PC-3 (cell line): ENCODE measurements around the gene MANSC4. TPM values are rescaled to one million over a fixed set of nuclear protein-coding genes. Genes with fewer than 3 reads are reported as not detected.

Experiments
- ATAC-seq: fragments of 200-7000 bp; cut with Tn5 transposase; 2 replicates; pipeline ENCODE4 v1.9.1; 2020; ENCODE audit warnings: mild to moderate bottlenecking, moderate library complexity
- BruUV-seq: library from RNA; stranded (reverse); fragments of 400-500 nt; replicated peaks from 2 replicates; lab custom pipeline; 2021; lab: Mats Ljungman, UMichigan
- CTCF ChIA-PET: fragments of 300-600 bp; sonication (Branson Sonifier 250); formaldehyde crosslinking; loops from one replicate; lab custom pipeline; 2022; ENCODE audit warnings: antibody characterized with exemption; lab: Charles Lee
- POLR2A ChIA-PET: fragments of 300-600 bp; sonication (Branson Sonifier 250); formaldehyde crosslinking; loops from one replicate; lab custom pipeline; 2022; ENCODE audit warnings: antibody characterized with exemption; ENCODE audit not compliant: unreplicated experiment; lab: Charles Lee
- DNase-seq: peaks from one replicate; pipeline ENCODE4 v3.0.0-alpha.2; 2015
- H2AFZ ChIP-seq: fragments of 300-600 bp; sonication (generic); 2 replicates; pipeline ENCODE4 v1.6.0; 2016; ENCODE audit warnings: antibody characterized with exemption, low read length
- H3F3A ChIP-seq: fragments of 300-600 bp; sonication (generic); one replicate; pipeline ENCODE4 v1.6.0; 2017; ENCODE audit warnings: antibody characterized with exemption, low read length, control low read depth, mild to moderate bottlenecking; ENCODE audit not compliant: unreplicated experiment
- H3K27ac ChIP-seq: fragments of 300-600 bp; sonication (generic); 2 replicates; pipeline ENCODE4 v1.5.1; 2016; ENCODE audit warnings: mild to moderate bottlenecking, low read length
- H3K27me3 ChIP-seq: fragments of 300-600 bp; sonication (generic); 2 replicates; pipeline ENCODE4 v1.6.1; 2016; ENCODE audit warnings: low read length, mixed read lengths
- H3K36me3 ChIP-seq: fragments of 300-600 bp; sonication (generic); 2 replicates; pipeline ENCODE4 v1.6.1; 2016; ENCODE audit warnings: low read depth, mixed run types, low read length, mixed read lengths
- H3K4me1 ChIP-seq: fragments of 300-600 bp; sonication (generic); 2 replicates; pipeline ENCODE4 v1.5.1; 2016; ENCODE audit warnings: low read length; ENCODE audit not compliant: insufficient read depth
- H3K4me2 ChIP-seq: fragments of 300-600 bp; sonication (generic); 2 replicates; pipeline ENCODE4 v1.6.0; 2016; ENCODE audit warnings: low read length
- H3K4me3 ChIP-seq: fragments of 300-600 bp; sonication (generic); 2 replicates; pipeline ENCODE4 v1.5.1; 2016; ENCODE audit warnings: mild to moderate bottlenecking, low read length, mixed read lengths
- H3K79me2 ChIP-seq: fragments of 300-600 bp; sonication (generic); 2 replicates; pipeline ENCODE4 v1.6.1; 2017; ENCODE audit warnings: low read length, mixed read lengths
- H3K9ac ChIP-seq: fragments of 300-600 bp; sonication (generic); 2 replicates; pipeline ENCODE4 v1.6.0; 2016; ENCODE audit warnings: mild to moderate bottlenecking, low read length
- H3K9me2 ChIP-seq: fragments of 300-600 bp; sonication (generic); replicated peaks from 2 replicates; pipeline ENCODE4 v1.6.1; 2016; ENCODE audit warnings: mixed run types, low read length, mixed read lengths
- H3K9me3 ChIP-seq: fragments of 300-600 bp; sonication (generic); 2 replicates; pipeline ENCODE4 v1.6.1; 2016; ENCODE audit warnings: low read length, mixed read lengths
- H4K20me1 ChIP-seq: fragments of 300-600 bp; sonication (generic); 2 replicates; pipeline ENCODE4 v1.6.1; 2016; ENCODE audit warnings: low read length, mixed read lengths
- EZH2 ChIP-seq: fragments of 300-600 bp; sonication (generic); IDR thresholded peaks from one replicate; pipeline ENCODE4 v1.6.1; 2017; ENCODE audit warnings: antibody characterized with exemption, mild to moderate bottlenecking, low read length; ENCODE audit not compliant: unreplicated experiment
- EZH2phosphoT487 ChIP-seq: fragments of 300-600 bp; sonication (generic); IDR thresholded peaks from 2 replicates; pipeline ENCODE4 v1.6.1; 2018; ENCODE audit warnings: mild to moderate bottlenecking, antibody characterized with exemption, low read length, borderline replicate concordance
- intact Hi-C: fragments of 100-400 bp; cut with micrococcal nuclease; formaldehyde crosslinking; loops from 2 replicates; pipeline ENCODE4 v1.9.0; 2023
- total RNA-seq: library from RNA; depleted of rRNA; stranded (reverse); fragments of >200 nt; gene quantifications from 2 replicates; pipeline ENCODE4 v1.2.3, GENCODE V29; 2014
- TF ChIP-seq, protein P1 (sequence below): fragments of 300-600 bp; sonication (generic); conservative IDR thresholded peaks from 2 replicates; pipeline ENCODE4 v1.5.1; 2017; ENCODE audit warnings: antibody characterized with exemption, low read depth, mild to moderate bottlenecking, low read length

Gene MANSC4
- total RNA-seq, 1 experiment from 2014 or later: 1.9 TPM

DNA sequence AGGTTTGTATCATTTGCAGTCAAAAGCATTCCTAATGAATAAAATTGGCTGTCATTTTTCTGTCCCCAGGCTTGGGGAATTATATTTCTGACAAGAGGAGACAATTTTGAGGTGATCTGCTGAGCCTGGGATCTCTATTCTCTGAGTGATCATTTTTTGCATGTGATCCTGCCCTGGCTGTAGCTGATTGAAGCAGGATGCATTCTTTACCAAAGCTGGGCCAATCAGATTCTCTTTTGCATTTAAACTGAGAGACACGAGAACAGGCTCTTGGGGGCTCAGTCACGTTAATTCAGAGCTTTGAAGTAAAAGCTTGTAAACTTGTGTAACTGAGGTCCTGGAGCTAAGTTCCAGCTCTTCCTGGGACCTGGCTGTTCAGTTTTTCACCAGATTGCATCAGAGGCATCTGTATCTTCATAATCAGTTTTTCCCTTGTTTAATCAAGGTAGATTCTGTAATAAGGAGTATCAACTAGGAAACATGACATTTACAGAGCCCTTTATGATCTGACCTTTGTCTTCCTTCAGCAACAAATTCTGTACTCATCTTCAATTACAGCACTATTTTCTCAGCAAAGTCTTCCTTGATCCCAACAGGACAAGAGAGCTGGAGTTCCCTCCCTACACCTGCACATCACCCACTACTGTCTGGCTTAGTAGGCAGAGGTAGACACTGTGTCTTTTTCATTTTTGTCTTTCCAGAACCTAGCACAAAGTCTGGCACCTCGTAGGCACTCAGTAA is 35.0 kb upstream of the MANSC4 start:
- no peak overlapping the region for H3K4me2 ChIP-seq
- TSS peak; percentile 70 for BruUV-seq
- no peaks in the 10 kb centered on the region for H3K9me3 ChIP-seq
- H3K9me2 ChIP-seq: no peaks in the 10 kb centered on the region
- POLR2A ChIA-PET: no interaction called here
- CTCF ChIA-PET: interaction anchor here (0.6 kb wide), 1 partner anchor 82 kb away, joined by 4 read pairs; no protein-coding TSS in a partner anchor
- no peak overlapping the region for H3K9ac ChIP-seq
- intact Hi-C loops: no loop called here
- no peaks in the 10 kb centered on the region for H4K20me1 ChIP-seq
- TF ChIP-seq EZH2: no peak
- TF ChIP-seq, protein P1, sequence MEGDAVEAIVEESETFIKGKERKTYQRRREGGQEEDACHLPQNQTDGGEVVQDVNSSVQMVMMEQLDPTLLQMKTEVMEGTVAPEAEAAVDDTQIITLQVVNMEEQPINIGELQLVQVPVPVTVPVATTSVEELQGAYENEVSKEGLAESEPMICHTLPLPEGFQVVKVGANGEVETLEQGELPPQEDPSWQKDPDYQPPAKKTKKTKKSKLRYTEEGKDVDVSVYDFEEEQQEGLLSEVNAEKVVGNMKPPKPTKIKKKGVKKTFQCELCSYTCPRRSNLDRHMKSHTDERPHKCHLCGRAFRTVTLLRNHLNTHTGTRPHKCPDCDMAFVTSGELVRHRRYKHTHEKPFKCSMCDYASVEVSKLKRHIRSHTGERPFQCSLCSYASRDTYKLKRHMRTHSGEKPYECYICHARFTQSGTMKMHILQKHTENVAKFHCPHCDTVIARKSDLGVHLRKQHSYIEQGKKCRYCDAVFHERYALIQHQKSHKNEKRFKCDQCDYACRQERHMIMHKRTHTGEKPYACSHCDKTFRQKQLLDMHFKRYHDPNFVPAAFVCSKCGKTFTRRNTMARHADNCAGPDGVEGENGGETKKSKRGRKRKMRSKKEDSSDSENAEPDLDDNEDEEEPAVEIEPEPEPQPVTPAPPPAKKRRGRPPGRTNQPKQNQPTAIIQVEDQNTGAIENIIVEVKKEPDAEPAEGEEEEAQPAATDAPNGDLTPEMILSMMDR: no peak
- no peak for TF ChIP-seq EZH2phosphoT487
- H3F3A ChIP-seq: no peaks in the 10 kb centered on the region
- ATAC-seq (peak; percentile 22; the same call in 1 of the 2 replicates), DNase-seq (no peak)
- no peaks in the 10 kb centered on the region for H3K36me3 ChIP-seq
- H3K4me3 ChIP-seq: no peak overlapping the region
- H3K4me1 ChIP-seq: peaks cover 16% of the 10 kb centered on the region
- H3K79me2 ChIP-seq: no peaks in the 10 kb centered on the region
- no peak overlapping the region for H3K27ac ChIP-seq
- H3K27me3 ChIP-seq: no peaks in the 10 kb centered on the region
- no peak overlapping the region for H2AFZ ChIP-seq

DNA sequence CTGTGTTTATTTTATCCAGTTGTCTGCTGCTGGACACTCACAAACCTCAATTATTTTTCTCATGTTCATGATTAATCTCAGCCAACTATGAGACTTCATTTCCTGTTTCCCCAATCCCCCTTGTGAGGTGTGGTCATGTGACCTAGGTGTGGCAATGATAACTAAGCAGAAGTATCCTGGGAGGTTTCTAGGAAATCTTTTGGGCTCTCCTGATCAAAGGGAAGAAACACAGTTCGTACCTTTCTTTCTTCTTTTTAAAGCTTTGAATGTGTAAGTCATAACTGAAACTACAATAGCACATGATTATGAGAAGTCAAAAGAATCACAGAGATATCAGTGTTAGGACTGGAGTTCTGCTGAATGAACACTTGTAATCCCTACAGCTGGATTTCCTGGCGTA is 34.4 kb upstream of the MANSC4 start:
- POLR2A ChIA-PET: interaction anchor here (0.6 kb wide), 1 partner anchor 34 kb away, joined by 4 read pairs; the partner anchor contains the start of genes KLHL42 and MANSC4
- H3K9me3 ChIP-seq: no peaks in the 10 kb centered on the region
- no peaks in the 10 kb centered on the region for H3K79me2 ChIP-seq
- no peak overlapping the region for H2AFZ ChIP-seq
- H3K9ac ChIP-seq: no peak overlapping the region
- intact Hi-C loops: no loop called here
- ATAC-seq (no peak), DNase-seq (no peak)
- no peak overlapping the region for H3K4me3 ChIP-seq
- no peaks in the 10 kb centered on the region for H4K20me1 ChIP-seq
- no peaks in the 10 kb centered on the region for H3K36me3 ChIP-seq
- no peak overlapping the region for H3K4me2 ChIP-seq
- no peaks in the 10 kb centered on the region for H3K27me3 ChIP-seq
- TF ChIP-seq, protein P1: no peak
- TF ChIP-seq EZH2 (no peak), EZH2phosphoT487 (no peak)
- H3K27ac ChIP-seq: no peak overlapping the region
- BruUV-seq: no TSS peak
- H3K9me2 ChIP-seq: no peaks in the 10 kb centered on the region
- CTCF ChIA-PET: interaction anchor here (0.6 kb wide), 1 partner anchor 82 kb away, joined by 4 read pairs; no protein-coding TSS in a partner anchor
- H3K4me1 ChIP-seq: peaks cover 16% of the 10 kb centered on the region
- no peaks in the 10 kb centered on the region for H3F3A ChIP-seq

DNA sequence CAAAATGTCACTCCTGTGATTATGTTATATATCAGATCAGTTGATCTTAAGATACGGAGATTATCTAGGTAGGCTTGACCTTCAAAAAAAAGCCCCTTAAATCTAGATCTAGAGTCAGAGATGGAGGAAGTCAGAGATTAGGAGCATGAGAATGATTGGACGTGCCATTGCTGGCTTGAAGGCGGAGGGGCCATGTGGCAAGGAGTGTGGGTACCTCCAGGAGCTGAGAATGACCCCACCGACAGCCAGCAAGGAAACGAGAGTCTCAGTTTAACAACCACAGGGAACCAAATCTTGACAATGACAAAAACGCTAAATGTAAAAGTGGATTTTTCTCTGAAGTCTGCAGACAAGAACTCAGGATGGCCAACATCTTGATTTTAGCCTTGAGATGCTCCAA is 32.5 kb upstream of the MANSC4 start:
- BruUV-seq: no TSS peak
- H3K9me3 ChIP-seq: no peaks in the 10 kb centered on the region
- no peaks in the 10 kb centered on the region for H3K79me2 ChIP-seq
- no peaks in the 10 kb centered on the region for H3K27me3 ChIP-seq
- TF ChIP-seq EZH2phosphoT487: no peak
- TF ChIP-seq, protein P1: no peak
- ChIA-PET POLR2A (no interaction called here), CTCF (no interaction called here)
- no peaks in the 10 kb centered on the region for H3F3A ChIP-seq
- H3K27ac ChIP-seq: no peak overlapping the region
- no peak overlapping the region for H3K4me3 ChIP-seq
- H3K9me2 ChIP-seq: no peaks in the 10 kb centered on the region
- no peaks in the 10 kb centered on the region for H4K20me1 ChIP-seq
- DNase-seq: no peak
- no peak overlapping the region for H3K4me2 ChIP-seq
- ATAC-seq: no peak
- H3K4me1 ChIP-seq: peaks cover 9% of the 10 kb centered on the region
- no peaks in the 10 kb centered on the region for H3K36me3 ChIP-seq
- no peak overlapping the region for H2AFZ ChIP-seq
- H3K9ac ChIP-seq: no peak overlapping the region
- intact Hi-C loops: no loop called here
